HG02938 (cell line): ENCODE data around the gene SEC24B.
"Not testable (repeated sequence)": the region's sequence is repeated elsewhere in the genome, so short reads cannot be mapped to it uniquely, and the experiment has no call there.

ENCODE experiments used
- ATAC-seq: cut with Tn5 transposase; IDR thresholded peaks from one replicate; pipeline ENCODE4 v1.9.1; 2021; ENCODE audit warnings: mild to moderate bottlenecking, moderate library complexity; ENCODE audit not compliant: unreplicated experiment

SEC24B gene

DNA sequence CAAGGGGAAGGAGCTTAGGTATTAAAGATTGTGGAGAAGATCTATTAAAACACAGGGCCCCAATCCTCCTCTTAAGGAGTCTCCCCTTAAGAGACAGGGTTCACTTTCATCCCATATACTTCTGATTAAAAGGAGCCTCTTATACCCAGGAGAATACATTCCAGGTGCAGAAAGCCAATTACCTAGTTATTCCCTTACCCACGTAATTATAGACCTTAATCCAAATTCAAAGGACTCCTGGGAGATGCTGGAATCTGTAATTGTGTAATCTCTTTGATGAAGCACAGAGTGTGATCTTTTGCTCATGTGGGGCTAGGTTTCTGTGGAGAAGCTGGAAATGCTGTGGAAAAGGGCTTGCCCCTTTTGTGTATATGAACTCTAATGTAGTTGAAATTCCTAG lies 1.4 kb upstream of the SEC24B start:
- no peak for ATAC-seq

DNA sequence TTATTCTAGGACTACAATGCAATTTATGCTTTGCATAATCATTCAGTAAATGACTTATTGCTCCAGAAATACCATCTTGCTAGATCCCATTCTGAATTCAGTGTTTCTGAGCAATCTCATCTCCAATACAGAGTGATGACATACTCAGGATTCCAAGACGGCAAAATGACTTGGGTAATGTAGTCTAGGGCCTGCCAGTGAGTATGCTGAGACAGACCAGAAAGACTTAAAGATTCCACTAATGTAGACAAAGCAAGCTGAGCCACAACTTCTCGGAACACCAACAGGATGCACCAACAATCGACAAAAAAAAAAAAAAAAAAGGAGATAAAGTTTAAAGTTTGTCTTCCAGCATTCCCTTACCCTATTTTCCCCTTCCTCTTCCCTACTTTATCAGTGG lies 919 bp upstream of the SEC24B start:
- no peak for ATAC-seq

DNA sequence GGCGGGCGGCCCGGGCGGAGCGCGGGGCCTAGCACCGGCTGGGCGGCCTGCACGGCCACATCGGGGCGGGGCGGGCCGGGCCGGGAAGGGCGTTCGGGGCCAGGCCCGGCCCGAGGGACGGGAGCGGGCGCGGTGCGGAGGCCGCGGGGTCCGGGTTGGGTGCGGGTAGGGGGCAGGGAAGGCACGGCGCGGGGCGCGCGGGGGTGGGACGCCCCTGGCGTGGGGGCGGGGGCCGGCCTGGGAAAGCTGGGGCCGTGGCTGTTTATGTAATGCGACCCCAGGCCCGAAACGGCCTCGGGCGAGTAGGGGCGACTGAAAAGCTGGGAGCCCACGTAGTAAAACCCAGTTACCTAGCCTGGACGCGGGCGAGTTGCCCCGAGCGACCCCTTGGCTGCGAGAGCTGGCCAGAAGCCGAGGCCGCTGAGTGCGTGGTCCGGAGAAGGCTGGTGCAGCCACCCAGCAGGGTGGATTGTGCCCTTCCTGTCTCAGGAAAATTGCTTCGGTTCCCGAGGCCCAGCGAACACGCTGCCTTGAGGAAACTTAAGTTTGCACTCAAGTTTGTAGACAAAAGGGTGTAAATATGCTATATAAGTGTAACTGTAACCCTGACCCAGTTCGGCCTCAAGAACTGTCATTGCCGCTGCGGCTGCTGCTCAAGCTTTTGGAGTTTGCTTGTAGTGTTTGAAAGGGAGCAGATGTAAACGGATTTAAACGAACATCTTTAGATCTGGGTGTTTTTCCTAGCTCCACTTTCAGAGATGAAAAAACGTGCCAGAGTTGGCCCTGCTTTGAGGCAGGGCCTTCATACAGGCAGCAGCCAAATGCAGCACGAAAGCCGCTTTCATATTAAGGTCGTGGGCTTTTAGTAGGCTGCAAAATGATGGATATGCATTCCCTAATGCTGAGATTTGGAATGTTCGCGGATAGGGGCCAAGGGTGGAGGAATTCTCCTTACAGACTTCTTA lies 674 bp downstream of the SEC24B start:
- ATAC-seq: peak; percentile 40

DNA sequence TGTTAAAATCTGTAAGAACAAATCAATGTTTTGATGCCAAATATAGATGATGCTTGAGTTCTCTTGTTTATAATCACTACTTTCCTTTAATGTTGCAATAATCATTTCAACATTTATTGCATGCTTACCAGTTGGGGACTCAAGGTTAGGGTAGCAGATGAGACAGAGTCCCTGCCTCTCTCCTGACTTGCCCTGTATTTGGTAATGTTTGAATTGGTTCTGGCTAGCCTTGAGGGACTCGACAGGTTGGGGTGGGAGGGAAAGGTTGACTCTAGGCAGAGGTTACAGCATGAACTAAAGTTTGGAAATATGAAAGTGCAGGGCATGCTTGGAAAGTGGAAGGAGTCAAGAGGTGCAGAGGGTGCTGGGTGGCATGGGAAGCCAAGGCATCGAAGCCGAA lies 2.0 kb downstream of the SEC24B start:
- ATAC-seq: no peak

DNA sequence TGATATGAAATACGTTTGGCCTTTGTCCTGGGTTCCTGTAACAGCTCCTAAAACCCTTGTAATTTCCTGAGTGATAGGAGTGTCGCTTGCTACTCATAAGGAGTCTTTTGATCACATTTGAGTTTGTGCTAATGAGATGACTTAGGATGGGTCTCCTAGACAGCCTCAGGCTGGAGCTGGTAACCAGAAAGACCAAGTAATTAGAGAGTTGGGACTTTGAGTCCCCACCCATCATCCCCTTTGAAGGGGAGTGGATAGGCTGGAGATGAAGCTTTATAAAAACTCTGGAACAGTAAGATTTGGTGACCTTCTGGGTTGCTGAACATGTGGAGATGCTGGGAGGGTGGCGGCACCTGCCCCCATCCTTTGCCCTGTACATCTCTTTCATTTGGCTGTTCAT lies 2.9 kb downstream of the SEC24B start:
- ATAC-seq: no peak

DNA sequence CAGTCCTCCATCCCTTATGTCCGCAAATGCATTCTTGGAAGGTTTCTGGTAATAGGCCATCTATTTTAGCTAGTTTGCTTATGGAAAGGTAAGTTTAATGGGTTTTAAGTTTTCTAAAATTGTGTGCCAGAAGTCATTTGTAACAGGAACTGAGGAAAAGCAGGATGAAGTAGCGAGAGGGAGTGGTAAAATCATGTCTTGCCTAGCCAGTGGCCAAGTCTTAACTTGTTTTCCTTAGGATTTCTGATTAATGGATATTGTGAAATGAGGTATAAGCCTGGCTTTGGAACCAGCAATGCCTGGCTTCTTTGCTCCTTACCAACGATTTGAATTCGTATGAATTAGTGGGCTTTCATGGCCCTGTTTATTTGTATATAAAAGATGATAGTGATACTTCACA lies 7.3 kb downstream of the SEC24B start:
- ATAC-seq: no peak

DNA sequence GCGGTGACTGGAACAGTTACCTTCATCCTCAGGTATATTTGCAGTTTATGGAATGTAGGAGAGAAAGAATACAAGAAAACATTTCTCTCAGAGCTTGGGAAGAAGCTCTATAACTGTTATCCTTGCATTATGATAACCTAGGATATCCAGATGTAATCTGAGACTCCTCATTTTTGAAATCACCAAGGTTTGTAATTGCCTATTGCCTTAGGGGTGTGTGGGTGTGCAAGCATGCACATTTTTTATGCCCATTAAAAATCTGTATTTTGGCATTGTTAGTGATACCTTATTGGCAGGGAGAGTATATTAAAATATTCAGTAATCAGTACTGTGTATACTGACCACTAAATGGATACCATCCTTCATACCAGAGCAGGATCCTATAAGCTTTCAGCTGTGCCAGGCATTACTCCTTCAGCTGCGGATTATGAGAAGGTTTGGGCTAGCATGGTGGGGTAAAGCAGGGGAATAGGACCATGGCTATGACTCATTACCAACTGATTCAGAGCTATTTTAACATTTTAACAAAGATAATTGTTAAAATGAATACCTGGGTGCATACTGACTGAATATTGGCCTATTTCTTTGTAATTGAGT lies 8.3 kb downstream of the SEC24B start:
- no peak for ATAC-seq

DNA sequence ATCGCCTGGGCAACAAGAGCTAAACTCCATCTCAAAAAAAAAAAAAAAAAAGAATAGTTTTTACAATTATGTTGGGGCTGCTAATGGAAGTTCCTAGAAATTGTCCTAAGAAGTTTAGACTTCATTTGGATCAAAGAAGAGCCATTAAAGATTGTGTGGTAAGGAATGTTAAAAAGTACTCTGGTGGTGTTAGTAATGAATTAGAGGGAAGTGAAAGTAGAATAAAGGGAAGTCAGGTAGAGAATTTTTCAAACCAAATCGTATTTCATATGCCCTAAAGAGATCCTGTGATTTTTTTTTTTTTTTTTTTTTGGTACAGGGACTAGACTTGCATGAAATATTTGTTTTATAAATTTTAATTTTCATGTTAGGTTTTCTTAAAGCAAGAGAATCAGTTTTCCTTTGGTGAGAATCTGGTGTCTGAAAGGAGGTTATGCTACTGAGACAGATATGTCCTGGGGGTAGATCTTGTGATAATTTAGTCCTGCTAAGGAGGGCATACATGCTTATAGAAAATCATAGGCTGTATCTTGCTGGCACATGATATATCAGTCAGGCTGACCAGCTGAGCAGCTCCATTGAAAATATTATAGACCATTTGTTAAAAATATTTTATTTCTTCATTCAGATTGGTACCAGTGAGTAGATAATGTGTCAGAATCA lies 10.7 kb downstream of the SEC24B start:
- ATAC-seq: peak; percentile 66

DNA sequence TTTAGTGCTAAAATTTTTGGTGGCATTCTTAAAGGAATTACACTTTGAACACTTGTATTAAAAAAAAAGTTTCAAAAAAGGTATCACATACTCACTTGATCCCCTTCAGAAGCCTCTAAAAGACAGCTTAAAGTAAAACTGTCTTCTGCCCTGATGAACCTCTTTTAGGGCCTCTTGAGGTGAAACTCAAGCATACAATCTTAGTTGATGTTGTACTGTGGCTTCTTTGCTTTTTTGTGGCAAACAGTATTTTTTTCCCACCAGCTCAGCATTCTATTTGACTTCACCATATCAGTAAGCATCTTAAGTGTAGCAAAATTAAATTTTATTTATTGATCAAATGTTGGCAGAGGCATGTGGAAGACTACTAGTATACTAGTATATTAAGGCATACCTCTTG lies 13.7 kb downstream of the SEC24B start:
- no peak for ATAC-seq

DNA sequence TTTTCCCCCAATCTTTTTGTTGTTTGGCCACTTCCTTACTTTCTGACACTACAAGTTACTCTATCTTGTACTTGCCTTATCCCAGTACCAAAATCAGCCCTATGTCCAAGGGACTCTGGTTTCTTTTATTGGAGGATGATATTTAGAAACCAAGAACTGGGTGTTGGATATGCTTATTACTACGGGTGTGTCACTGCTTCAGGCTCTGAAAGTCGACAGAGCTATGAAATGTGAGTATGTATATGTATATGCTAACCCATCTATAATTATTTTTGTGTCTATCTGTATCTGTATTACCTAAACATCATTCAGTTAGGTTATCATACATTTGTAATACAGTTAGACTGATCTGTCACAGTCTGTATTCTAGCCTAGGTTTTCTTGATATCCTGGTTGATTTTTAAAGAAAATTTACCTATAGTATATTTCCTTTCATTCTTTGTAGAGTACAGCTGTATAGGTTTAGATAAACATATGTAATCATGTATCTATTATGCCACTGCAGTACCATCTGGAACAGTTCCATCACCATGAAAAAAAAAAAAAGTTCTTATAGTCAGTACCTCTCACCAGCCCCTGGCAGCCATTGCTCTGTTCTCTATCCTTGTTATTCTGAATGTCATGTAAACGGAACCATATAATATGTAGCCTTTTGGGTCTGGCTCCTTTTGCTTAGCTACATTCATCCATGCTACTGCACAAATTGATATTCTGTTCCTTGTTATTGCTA lies 18.1 kb downstream of the SEC24B start:
- ATAC-seq: no peak

DNA sequence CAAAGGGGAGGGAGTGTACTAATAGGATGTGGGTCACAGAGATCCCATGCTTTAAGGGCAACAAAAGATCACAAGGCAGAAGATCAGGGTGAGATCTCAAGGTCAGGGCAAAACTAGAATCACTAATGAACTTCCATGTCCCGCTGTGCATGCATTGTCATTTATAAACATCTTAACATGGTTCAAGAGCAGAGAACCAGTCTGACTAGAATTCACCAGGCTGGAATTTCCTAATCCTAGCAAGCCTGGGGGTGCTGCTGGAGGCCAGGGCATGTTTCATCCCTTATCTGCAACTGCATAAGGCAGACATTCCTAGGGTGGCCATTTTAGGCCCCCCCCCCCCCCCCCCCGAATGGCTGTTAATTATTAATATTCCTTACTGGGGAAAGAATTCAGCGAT lies 19.5 kb downstream of the SEC24B start:
- ATAC-seq: not testable (repeated sequence)

DNA sequence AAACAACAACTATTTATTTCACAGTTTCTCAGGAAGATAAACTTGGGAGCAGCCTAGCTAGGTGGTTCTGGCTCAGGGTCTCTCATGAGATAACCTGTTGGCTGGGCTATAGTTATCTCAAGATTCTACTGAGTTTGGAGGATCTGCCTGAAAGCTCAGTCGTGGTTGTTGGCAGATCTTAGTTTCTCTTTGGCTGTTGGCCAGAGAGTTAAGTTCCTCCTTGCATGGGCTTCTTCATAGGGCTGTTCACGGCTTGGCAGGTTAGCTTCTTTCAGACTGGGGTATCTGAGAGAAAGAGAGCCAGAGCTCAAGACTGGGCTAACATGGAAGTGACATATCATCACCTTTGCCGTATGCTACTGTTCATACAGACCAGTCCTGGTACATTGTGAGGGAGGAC lies 28.7 kb downstream of the SEC24B start:
- peak; percentile 75 for ATAC-seq

DNA sequence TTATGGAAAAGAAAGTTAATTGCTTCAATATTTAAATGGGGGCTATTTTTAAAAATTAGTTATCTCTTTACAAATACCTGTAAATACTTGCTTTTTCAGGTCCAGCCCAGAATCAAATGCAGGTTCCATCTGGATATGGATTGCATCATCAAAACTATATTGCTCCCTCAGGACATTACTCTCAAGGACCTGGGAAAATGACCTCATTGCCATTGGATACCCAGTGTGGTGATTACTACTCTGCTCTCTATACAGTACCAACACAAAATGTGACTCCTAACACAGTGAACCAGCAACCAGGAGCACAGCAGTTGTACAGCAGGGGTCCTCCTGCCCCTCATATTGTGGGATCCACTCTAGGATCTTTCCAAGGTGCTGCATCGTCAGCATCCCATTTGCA lies 29.2 kb downstream of the SEC24B start:
- no peak for ATAC-seq

DNA sequence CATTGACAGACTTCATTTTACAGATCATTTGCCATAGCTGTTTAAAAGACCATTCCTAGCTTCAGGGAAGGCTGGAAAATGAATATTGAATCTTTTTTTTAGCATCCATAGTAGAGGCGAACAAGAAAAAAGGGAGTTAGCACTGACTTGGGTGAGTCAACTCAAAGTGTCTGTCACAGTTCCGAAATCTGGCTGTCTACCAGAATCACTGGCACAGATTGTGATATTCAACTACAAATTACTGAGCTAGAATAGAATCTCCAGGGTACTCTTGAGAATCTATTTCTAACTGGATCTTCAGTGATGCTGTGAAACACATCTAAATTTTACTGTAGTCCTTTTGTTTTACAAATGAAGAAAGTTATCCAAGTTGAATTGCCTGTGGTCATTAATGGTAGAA lies 31.5 kb downstream of the SEC24B start:
- ATAC-seq: no peak

DNA sequence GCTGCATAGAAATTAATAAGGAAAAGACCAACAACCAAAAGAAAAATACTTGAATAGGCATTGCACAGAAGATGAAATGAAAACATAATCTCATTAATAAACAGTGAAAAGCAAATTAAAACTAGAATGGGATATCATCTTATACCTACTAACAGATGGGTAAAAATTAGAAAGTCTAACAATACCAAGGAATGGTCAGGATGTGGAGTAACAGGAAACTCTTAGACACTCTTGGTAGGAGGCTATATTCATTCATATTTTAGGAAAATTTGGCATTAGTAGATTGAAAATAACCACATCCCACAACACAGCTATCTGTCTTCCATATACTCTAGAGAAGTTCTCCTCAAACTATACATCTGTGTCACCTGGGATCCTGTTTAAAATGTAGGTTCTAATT lies 36.3 kb downstream of the SEC24B start:
- no peak for ATAC-seq

DNA sequence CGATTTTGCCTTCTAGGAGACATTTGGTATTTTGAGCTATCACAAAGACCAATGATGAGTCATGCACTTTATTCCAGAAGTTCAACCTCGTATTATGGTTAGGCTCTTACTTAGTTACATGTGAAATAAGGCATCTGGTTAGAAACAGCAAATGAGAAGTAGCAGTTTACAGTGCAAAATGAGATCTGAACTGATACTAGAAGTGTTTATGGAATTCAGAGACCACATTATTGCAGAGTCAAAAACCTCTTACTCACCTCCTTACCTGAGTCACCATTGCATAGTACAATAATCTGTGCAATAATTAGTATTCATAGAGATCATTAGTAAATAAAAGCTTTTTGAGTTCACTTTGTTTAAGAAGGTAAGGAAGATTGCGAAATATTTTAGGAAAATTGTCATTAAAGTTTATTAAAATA lies 38.7 kb downstream of the SEC24B start:
- ATAC-seq: no peak

DNA sequence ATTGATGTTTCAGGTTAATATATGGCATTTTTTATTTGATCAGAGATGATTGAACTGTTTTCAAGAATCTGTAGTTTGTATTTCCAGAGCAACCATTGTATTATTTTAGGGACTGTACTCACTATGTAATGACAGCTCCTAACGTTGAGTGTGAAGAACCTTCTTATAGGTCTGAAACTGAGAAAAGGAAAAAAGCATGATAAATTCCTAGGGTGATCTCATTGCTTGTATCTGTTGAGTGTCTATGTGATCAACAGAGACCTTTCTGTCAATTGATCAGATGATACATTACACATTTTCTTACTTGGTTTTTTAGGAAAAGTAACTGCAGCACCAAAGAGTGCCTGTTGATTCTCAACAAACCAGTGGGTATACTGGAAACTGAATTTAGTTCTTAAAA lies 40.2 kb downstream of the SEC24B start:
- ATAC-seq: no peak

DNA sequence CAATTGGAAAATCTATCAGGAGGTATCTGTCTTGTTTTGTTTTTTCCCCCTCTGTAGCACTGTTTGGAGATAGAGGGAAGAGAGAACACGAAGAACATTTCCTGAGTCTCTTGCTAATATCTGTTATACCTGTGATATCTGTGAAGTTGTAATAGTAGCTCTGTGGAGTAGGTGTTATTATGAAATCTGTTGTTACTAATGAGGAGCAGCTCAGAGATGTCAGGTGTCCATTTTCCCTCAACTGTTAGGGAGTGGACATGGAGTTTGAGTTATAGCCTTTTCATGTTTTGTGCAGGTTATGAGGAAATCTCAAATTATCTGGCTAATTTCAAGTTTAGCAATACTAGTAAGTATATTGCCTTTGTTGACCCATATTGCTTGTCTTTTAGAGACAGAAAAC lies 52.4 kb downstream of the SEC24B start:
- ATAC-seq: no peak

DNA sequence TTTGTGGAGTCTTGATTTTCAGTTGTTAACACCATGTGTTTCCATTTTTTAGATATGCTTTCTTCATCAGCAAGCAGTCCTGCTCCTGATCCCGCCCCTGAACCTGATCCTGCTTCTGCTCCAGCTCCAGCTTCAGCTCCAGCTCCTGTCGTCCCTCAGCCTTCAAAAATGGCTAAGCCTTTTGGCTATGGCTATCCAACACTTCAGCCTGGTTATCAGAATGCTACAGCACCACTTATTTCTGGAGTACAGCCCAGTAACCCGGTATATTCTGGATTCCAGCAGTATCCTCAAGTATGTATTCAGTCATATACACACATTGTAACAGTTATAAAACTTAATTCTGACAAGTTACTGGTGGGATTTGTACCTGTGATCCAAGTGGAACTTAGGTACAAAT lies 60.9 kb downstream of the SEC24B start:
- no peak for ATAC-seq

DNA sequence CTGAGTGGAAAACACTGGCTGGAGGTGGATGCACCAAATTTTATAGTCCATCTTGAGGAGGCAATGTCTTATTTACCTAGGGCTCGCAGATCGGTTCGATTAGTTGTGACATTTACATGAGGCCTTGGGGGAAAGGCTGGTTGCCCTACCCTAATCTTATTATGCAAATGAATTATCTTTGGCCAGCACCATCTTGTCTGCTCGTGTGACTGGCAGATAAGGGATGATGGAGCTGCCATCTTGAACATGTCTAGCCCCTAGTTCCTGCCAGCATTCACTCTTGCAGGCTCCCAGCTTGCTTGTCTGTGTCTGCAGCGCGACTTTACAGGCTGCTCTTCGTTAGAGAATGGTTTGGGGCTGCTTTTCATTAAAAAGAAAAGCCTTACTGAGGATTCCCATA lies 61.9 kb downstream of the SEC24B start:
- no peak for ATAC-seq

DNA sequence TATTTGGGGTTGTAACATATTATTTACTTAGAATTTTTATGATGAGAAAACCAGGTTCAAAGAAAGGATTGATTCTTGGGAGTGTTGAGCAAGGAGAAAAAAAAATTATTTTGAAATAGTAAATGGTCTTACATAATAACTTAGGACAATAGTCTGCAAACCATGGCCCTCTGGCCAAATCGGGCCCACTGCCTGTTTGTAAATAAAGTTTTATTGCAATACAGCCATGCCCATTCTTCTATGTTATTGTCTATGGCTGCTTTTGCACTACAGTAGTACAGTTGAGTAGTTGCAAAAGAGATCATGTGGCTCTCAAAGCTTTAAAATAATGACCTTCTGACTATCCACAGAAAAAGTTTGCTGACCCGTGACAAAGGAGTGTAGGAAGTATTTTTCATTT lies 63.3 kb downstream of the SEC24B start:
- ATAC-seq: no peak
